Hypothalamus (tissue), 51 donors: Measurements from ENCODE around the gene CTNND2.
"Not testable (repeated sequence)": the region's sequence is repeated elsewhere in the genome, so short reads cannot be mapped to it uniquely, and the experiment has no call there.

ENCODE experiments used
- DNase-seq, 51 donors: peaks; one replicate each; lab custom pipeline; 2025; lab: John Stamatoyannopoulos, UW

Gene CTNND2

GRCh38 chr5:11684607-11685006, 219.6 kb downstream of the CTNND2 start:
- no peak for DNase-seq

GRCh38 chr5:11683666-11684065, 220.6 kb downstream of the CTNND2 start:
- DNase-seq = peak in 3 of 51 donors; percentile 8 to 23 (median 10)

GRCh38 chr5:11681796-11682195, 222.4 kb downstream of the CTNND2 start:
- DNase-seq = no peak

GRCh38 chr5:11679676-11680075, 224.6 kb downstream of the CTNND2 start:
- DNase-seq = no peak

GRCh38 chr5:11675184-11675583, 229.1 kb downstream of the CTNND2 start:
- peak in 6 of 51 donors; percentile 1 to 7 (median 6) for DNase-seq

GRCh38 chr5:11672385-11673085, 231.7 kb downstream of the CTNND2 start:
- DNase-seq = no peak

GRCh38 chr5:11658376-11658775, 245.9 kb downstream of the CTNND2 start:
- no peak for DNase-seq

- DNase-seq = no peak
Observed at GRCh38 chr5:11656916-11657315, 247.3 kb downstream of the CTNND2 start.

GRCh38 chr5:11655681-11656080, 248.6 kb downstream of the CTNND2 start:
- DNase-seq = peak in 1 of 51 donors; percentile 11

- DNase-seq = no peak
Observed at GRCh38 chr5:11650936-11651335, 253.3 kb downstream of the CTNND2 start.

GRCh38 chr5:11646141-11646540, 258.1 kb downstream of the CTNND2 start:
- DNase-seq = no peak

- DNase-seq = no peak
Observed at GRCh38 chr5:11642438-11642837, 261.8 kb downstream of the CTNND2 start.

GRCh38 chr5:11640158-11640873, 263.9 kb downstream of the CTNND2 start:
- DNase-seq = no peak

GRCh38 chr5:11622785-11623184, 281.5 kb downstream of the CTNND2 start:
- no peak for DNase-seq

- DNase-seq = no peak
Observed at GRCh38 chr5:11620172-11620571, 284.1 kb downstream of the CTNND2 start.

GRCh38 chr5:11619339-11620024, 284.8 kb downstream of the CTNND2 start:
- DNase-seq = peak in 4 of 51 donors; percentile 10 to 54 (median 14)

- DNase-seq = no peak
Observed at GRCh38 chr5:11617080-11617479, 287.2 kb downstream of the CTNND2 start.

GRCh38 chr5:11616624-11617023, 287.6 kb downstream of the CTNND2 start:
- DNase-seq = not testable (repeated sequence)

GRCh38 chr5:11611011-11611410, 293.2 kb downstream of the CTNND2 start:
- no peak for DNase-seq

- DNase-seq = no peak
Observed at GRCh38 chr5:11609570-11610303, 294.5 kb downstream of the CTNND2 start.

GRCh38 chr5:11608530-11608929, 295.7 kb downstream of the CTNND2 start:
- DNase-seq = no peak
